Renal cortex interstitium (tissue), 15 donors: ENCODE data around the gene IQUB. TPM values are rescaled to one million over a fixed set of nuclear protein-coding genes. Genes with fewer than 3 reads are reported as not detected.
A peak's percentile ranks its signal among the peaks of the same experiment; 100 is the strongest.

Source experiments
- DNase-seq, 11 donors: peaks; one replicate each; pipeline ENCODE4 v3.0.0-alpha.2; 2013; ENCODE audit warnings: low read depth in 9 of 11, low spot score in 4 of 11; ENCODE audit errors: extremely low read depth in 1 of 11
- long read RNA-seq, 16 experiments: transcript quantifications; one replicate each; lab custom pipeline, GENCODE V29; 2026
- polyA plus RNA-seq, 3 donors: library from polyadenylated mRNA; unstranded; fragments of 120-200 nt; gene quantifications; one replicate each; pipeline ENCODE4 v1.2.1, GENCODE V29; 2013; ENCODE audit not compliant: insufficient read length in 3 of 3

Gene IQUB
- polyA plus RNA-seq = 1 to 10 TPM; 5.0 to 7.5 (median 7.3) TPM
- long read RNA-seq, donor 1 = 0 reads
- long read RNA-seq, donor 2 = 0 reads
- long read RNA-seq, donor 3 = 0 reads
- long read RNA-seq, donor 4 = 0 reads
- long read RNA-seq, donor 5 = 0 reads
- long read RNA-seq, donor 6 = 0 reads
- long read RNA-seq, donor 7 = 0 reads
- long read RNA-seq, donor 8 = 0 reads
- long read RNA-seq, donor 9 = 0 reads
- long read RNA-seq, donor 10, partial matches to known transcripts = 0 of 1 reads
- long read RNA-seq, donor 10, other reads (novel, unspliced or antisense) = 0 of 1 reads
- long read RNA-seq, donor 11 = 0 reads
- long read RNA-seq, donor 12 = 0 reads
- long read RNA-seq, donor 13 = 0 reads
- long read RNA-seq, donor 14 = 0 reads
- long read RNA-seq, donor 15, partial matches to known transcripts = 0 of 1 reads
- long read RNA-seq, donor 15, other reads (novel, unspliced or antisense) = 0 of 1 reads
- long read RNA-seq, donor 16 = 0 reads

GRCh38 chr7:123534383-123535260 is at the start of gene IQUB:
TSS of gene IQUB (minus strand) at chr7:123534595. CDS start at chr7:123512340, 22,255 bp downstream.
- DNase-seq = peak; percentile 91 to 95 (median 93)

- no peak for DNase-seq
Observed at GRCh38 chr7:123583821-123584220, 49.4 kb upstream of the IQUB start.

GRCh38 chr7:123581162-123581459 is 46.7 kb upstream of the IQUB start:
- DNase-seq = no peak

- peak in 6 of 11 donors; percentile 12 to 28 (median 18) for DNase-seq
Observed at GRCh38 chr7:123580406-123581161, 46.2 kb upstream of the IQUB start.

GRCh38 chr7:123579416-123579815 is 45.0 kb upstream of the IQUB start:
- no peak for DNase-seq

GRCh38 chr7:123573896-123574467 is 39.6 kb upstream of the IQUB start:
- no peak for DNase-seq

- DNase-seq = no peak
Observed at GRCh38 chr7:123573341-123573740, 38.9 kb upstream of the IQUB start.

- DNase-seq = no peak
Observed at GRCh38 chr7:123571684-123572083, 37.3 kb upstream of the IQUB start.

- no peak for DNase-seq
Observed at GRCh38 chr7:123571187-123571586, 36.8 kb upstream of the IQUB start.

GRCh38 chr7:123570390-123571182 is 36.2 kb upstream of the IQUB start:
- DNase-seq = no peak

- no peak for DNase-seq
Observed at GRCh38 chr7:123569352-123570010, 35.1 kb upstream of the IQUB start.

GRCh38 chr7:123562121-123562520 is 27.7 kb upstream of the IQUB start:
- no peak for DNase-seq

- DNase-seq = no peak
Observed at GRCh38 chr7:123558289-123558874, 24.0 kb upstream of the IQUB start.

GRCh38 chr7:123557398-123558288 is 23.2 kb upstream of the IQUB start, which contains the start of gene NDUFA5:
TSS of gene NDUFA5 (minus strand) at chr7:123557818. CDS start at chr7:123557795, 23 bp downstream.
- peak; percentile 95 to 100 (median 98) for DNase-seq

GRCh38 chr7:123557016-123557397 is 22.6 kb upstream of the IQUB start:
- DNase-seq = peak in 1 of 11 donors; percentile 23

GRCh38 chr7:123555484-123555883 is 21.1 kb upstream of the IQUB start:
- DNase-seq = no peak
